Common myeloid progenitor, CD34-positive (primary cell): ENCODE data around the gene GPLD1.
"Not testable (repeated sequence)": the region's sequence is repeated elsewhere in the genome, so short reads cannot be mapped to it uniquely, and the experiment has no call there.

Experiments used
- CTCF ChIA-PET: fragments of 350-600 bp; sonication (Branson Sonifier 250); formaldehyde crosslinking; loops from one replicate; lab custom pipeline; 2021; ENCODE audit warnings: antibody characterized with exemption; lab: Charles Lee
- POLR2A ChIA-PET: fragments of 350-600 bp; sonication (Branson Sonifier 250); formaldehyde crosslinking; loops from one replicate; lab custom pipeline; 2021; ENCODE audit warnings: antibody characterized with exemption; lab: Charles Lee
- DNase-seq, 3 donors: peaks; one replicate each; pipeline versions ENCODE4 v3.0.0 to v3.0.0-alpha.2; 2013
- H3K27ac ChIP-seq, 2 experiments: 1 replicate in 1 of 2; 2 replicates in 1 of 2; pipeline ENCODE4 v1.7.0; 2013; ENCODE audit warnings: inconsistent platforms in 2 of 2, low read length in 2 of 2, mild to moderate bottlenecking in 2 of 2, low read depth in 1 of 2, moderate library complexity in 1 of 2; ENCODE audit not compliant: severe bottlenecking in 2 of 2, insufficient read depth in 1 of 2, poor library complexity in 1 of 2
- H3K27me3 ChIP-seq, 5 experiments: replicated peaks in 2 of 5; 1 replicate in 3 of 5; 2 replicates in 2 of 5; pipeline versions ENCODE4 v1.6.1 to v1.7.0; 2013; ENCODE audit warnings: low read length in 4 of 5, mild to moderate bottlenecking in 2 of 5, moderate library complexity in 2 of 5, inconsistent platforms in 1 of 5; ENCODE audit not compliant: insufficient read depth in 5 of 5, control insufficient read depth in 4 of 5
- H3K36me3 ChIP-seq, 4 experiments: 1 replicate in 2 of 4; 2 replicates in 2 of 4; pipeline versions ENCODE4 v1.6.1 to v1.7.0; 2013; ENCODE audit warnings: low read length in 3 of 4, control low read depth in 1 of 4, mild to moderate bottlenecking in 1 of 4; ENCODE audit not compliant: control insufficient read depth in 4 of 4, insufficient read depth in 4 of 4
- H3K4me1 ChIP-seq, 4 experiments: 1 replicate in 3 of 4; 2 replicates in 1 of 4; pipeline versions ENCODE4 v1.6.1 to v1.7.1; 2013; ENCODE audit warnings: low read length in 3 of 4, mild to moderate bottlenecking in 3 of 4, control low read depth in 1 of 4, inconsistent platforms in 1 of 4, moderate library complexity in 1 of 4; ENCODE audit not compliant: control insufficient read depth in 4 of 4, insufficient read depth in 4 of 4; ENCODE audit errors: control extremely low read depth in 1 of 4
- H3K4me3 ChIP-seq, 7 experiments: 1 replicate in 4 of 7; 2 replicates in 3 of 7; pipeline versions ENCODE4 v1.5.1 to v1.7.0; 2013; ENCODE audit warnings: mild to moderate bottlenecking in 7 of 7, low read length in 6 of 7, moderate library complexity in 6 of 7, inconsistent platforms in 2 of 7, low read depth in 2 of 7, control low read depth in 1 of 7; ENCODE audit not compliant: insufficient read depth in 4 of 7, control insufficient read depth in 1 of 7; ENCODE audit errors: extremely low read depth in 1 of 7
- H3K9me3 ChIP-seq, 5 experiments: 1 replicate in 4 of 5; 2 replicates in 1 of 5; pipeline versions ENCODE4 v1.6.1 to v1.7.1; 2013; ENCODE audit warnings: low read length in 4 of 5, mild to moderate bottlenecking in 2 of 5, inconsistent platforms in 1 of 5, low read depth in 1 of 5, moderate library complexity in 1 of 5; ENCODE audit not compliant: control insufficient read depth in 4 of 5, insufficient read depth in 2 of 5; ENCODE audit errors: control extremely low read depth in 1 of 5
- WGBS: methylation state at CpG from one replicate; pipeline ENCODE4 v1.1.5; 2013; ENCODE audit not compliant: insufficient coverage; 5-methylcytosine and 5-hydroxymethylcytosine counted together

GPLD1 gene

GRCh38 chr6:24402697-24403500 lies 86.5 kb downstream of the GPLD1 start, which contains the start of gene MRS2:
TSS of gene MRS2 (plus strand) at chr6:24402936. CDS start at chr6:24403047, 111 bp downstream.
- WGBS: 0% methylated on average over 58 of the region's 63 CpGs
- Histone ChIP-seq H3K27me3 (no peaks in the 10 kb centered on the region), H3K4me3 (peak within 1 kb of the TSS; percentile 71 to 98 (median 86)), H3K4me1 (peaks cover 4 to 22% (median 12%) of the 10 kb centered on the region in 4 experiments), H3K27ac (peak within 1 kb of the TSS; percentile 28 to 75), H3K9me3 (no peaks in the 10 kb centered on the region), H3K36me3 (peaks cover 7 to 16% (median 11%) of the 10 kb centered on the region in 4 experiments)
- ChIA-PET POLR2A (no interaction called here), CTCF (interaction anchor here (1.1 to 1.8 kb wide), 2 partner anchors 35 to 120 kb away, joined by 3 to 4 read pairs; no protein-coding TSS in a partner anchor)
- DNase-seq: peak; percentile 66 to 77 (median 74)

- ChIA-PET POLR2A (no interaction called here), CTCF (no interaction called here)
- DNase-seq: no peak
- Histone ChIP-seq H3K36me3 (peaks cover 0 to 12% (median 5%) of the 10 kb centered on the region in 4 experiments), H3K9me3 (peaks cover 0 to 8% (median 3%) of the 10 kb centered on the region in 5 experiments), H3K27ac (no peak overlapping the region), H3K4me3 (no peak overlapping the region), H3K4me1 (peaks cover 4 to 22% (median 12%) of the 10 kb centered on the region in 4 experiments), H3K27me3 (no peaks in the 10 kb centered on the region)
- WGBS: 93% methylated on average over 3 of the region's 4 CpGs
These were observed 87.9 kb downstream of the GPLD1 start for GRCh38 chr6:24401458-24401857.

- H3K27me3 ChIP-seq, H3K36me3 ChIP-seq, CTCF ChIA-PET, POLR2A ChIA-PET, H3K27ac ChIP-seq: not testable (repeated sequence)
- Histone ChIP-seq H3K9me3 (peaks cover 0 to 11% (median 6%) of the 10 kb centered on the region in 5 experiments), H3K4me1 (peaks cover 4 to 22% (median 12%) of the 10 kb centered on the region in 4 experiments), H3K4me3 (peak overlapping the region in 2 of 7 experiments; percentile 19 to 20)
- peak in 1 of 3 donors; percentile 29 for DNase-seq
- 29% methylated on average over 10 of the region's 17 CpGs for WGBS
These were observed 89.0 kb downstream of the GPLD1 start for GRCh38 chr6:24400045-24401039.

GRCh38 chr6:24397631-24398030 lies 91.7 kb downstream of the GPLD1 start:
- peaks cover 0 to 9% (median 4%) of the 10 kb centered on the region in 4 experiments for H3K4me1 ChIP-seq
- DNase-seq: no peak
- H3K27me3 ChIP-seq: no peaks in the 10 kb centered on the region
- H3K27ac ChIP-seq: no peak overlapping the region
- ChIA-PET POLR2A (no interaction called here), CTCF (interaction anchor here (0.7 to 1.1 kb wide), 3 partner anchors 9 to 192 kb away, joined by 3 to 4 read pairs (median 4); no protein-coding TSS in a partner anchor)
- 100% methylated on average over 1 of the region's 1 CpG for WGBS
- H3K9me3 ChIP-seq: peaks cover 0 to 11% (median 6%) of the 10 kb centered on the region in 5 experiments
- H3K4me3 ChIP-seq: no peak overlapping the region
- H3K36me3 ChIP-seq: no peaks in the 10 kb centered on the region

GRCh38 chr6:24396824-24397223 lies 92.6 kb downstream of the GPLD1 start:
- H3K27me3 ChIP-seq: peaks cover 0 to 2% (median 0%) of the 10 kb centered on the region in 5 experiments
- no peak for DNase-seq
- no peak overlapping the region for H3K4me3 ChIP-seq
- H3K36me3 ChIP-seq: no peaks in the 10 kb centered on the region
- WGBS: no CpG with 5 or more reads among the region's 1 CpG
- H3K9me3 ChIP-seq: peaks cover 0 to 11% (median 6%) of the 10 kb centered on the region in 5 experiments
- H3K27ac ChIP-seq: no peak overlapping the region
- CTCF ChIA-PET: no interaction called here
- peaks cover 0 to 5% (median 0%) of the 10 kb centered on the region in 4 experiments for H3K4me1 ChIP-seq
- POLR2A ChIA-PET: no interaction called here

GRCh38 chr6:24394780-24395437 lies 94.5 kb downstream of the GPLD1 start:
- WGBS: 97% methylated on average over 3 of the region's 4 CpGs
- H3K9me3 ChIP-seq: peaks cover 0 to 11% (median 6%) of the 10 kb centered on the region in 5 experiments
- H3K4me1 ChIP-seq: peaks cover 0 to 1% (median 0%) of the 10 kb centered on the region in 4 experiments
- ChIA-PET CTCF (no interaction called here), POLR2A (no interaction called here)
- DNase-seq: no peak
- peaks cover 0 to 2% (median 0%) of the 10 kb centered on the region in 5 experiments for H3K27me3 ChIP-seq
- no peaks in the 10 kb centered on the region for H3K36me3 ChIP-seq
- H3K4me3 ChIP-seq: no peak overlapping the region
- H3K27ac ChIP-seq: no peak overlapping the region
